GM21723 (cell line): ENCODE data around the gene KBTBD3.

Experiments
- ATAC-seq: cut with Tn5 transposase; IDR thresholded peaks from one replicate; pipeline ENCODE4 v1.9.1; 2021; ENCODE audit warnings: mild to moderate bottlenecking, moderate library complexity; ENCODE audit not compliant: unreplicated experiment

The KBTBD3 gene

DNA sequence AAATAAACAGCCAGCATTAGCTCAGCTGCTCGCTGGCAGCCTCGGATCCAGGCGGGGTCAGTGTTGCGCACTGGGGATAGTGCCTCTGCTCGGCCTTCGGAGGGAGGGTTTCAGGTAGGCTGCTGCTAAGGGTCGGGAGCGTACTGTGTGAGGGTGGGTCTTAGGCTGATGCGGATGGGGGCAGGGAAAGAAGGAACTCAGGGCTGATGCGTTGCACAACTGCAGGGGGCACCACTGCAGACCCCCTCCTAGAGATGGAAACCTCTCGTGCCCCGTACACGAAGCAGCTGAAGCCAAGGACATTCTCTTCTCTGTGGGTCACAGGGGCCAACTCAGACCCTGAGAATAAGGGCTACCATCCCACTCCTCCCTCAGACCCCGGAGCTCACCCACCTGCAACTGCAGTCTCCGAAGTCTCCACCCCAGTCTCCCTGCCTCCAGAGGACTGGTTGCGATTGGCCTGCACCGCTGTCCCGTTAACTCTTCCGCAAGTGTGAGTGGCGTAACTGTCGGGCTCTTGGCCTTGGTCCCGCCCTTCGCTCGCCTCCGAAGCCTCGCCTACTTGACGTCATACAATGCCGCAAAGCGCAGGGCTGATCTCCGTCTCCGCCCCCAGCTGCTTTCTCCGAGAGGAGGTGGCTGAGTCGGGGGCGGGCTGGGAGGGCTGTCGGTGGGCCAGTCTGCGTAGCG, at the start of gene KBTBD3:
Gene KBTBD3, minus strand, starts transcription at position 429 of the 690 bp plus-strand sequence. CDS start 18,250 bp downstream, outside the sequence.
- peak; percentile 95 for ATAC-seq

GRCh38 chr11:106121570-106122320, 44.6 kb upstream of the KBTBD3 start:
- no peak for ATAC-seq

GRCh38 chr11:106105986-106106385, 28.8 kb upstream of the KBTBD3 start:
- no peak for ATAC-seq

GRCh38 chr11:106101819-106102218, 24.7 kb upstream of the KBTBD3 start:
- no peak for ATAC-seq

DNA sequence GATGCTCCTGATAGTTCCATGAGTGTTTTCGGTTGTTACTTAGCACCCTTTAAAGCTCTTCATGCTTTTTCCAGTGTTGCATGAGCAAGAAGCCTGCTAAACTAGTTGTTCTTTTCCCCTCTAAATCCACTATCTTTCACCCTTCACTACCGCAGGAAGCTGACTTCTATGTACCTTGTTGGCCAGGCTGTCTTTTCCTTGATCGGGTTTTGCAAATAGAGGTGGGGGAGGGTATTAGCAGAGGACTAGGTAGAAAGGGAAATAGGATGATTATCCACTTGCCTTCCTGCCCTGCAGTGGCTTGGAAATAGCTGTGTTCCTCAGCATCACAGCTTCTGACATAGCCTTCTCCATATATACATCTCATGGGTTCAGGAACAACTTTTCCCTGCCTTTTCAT, 24.2 kb upstream of the KBTBD3 start:
- ATAC-seq, result no peak

DNA sequence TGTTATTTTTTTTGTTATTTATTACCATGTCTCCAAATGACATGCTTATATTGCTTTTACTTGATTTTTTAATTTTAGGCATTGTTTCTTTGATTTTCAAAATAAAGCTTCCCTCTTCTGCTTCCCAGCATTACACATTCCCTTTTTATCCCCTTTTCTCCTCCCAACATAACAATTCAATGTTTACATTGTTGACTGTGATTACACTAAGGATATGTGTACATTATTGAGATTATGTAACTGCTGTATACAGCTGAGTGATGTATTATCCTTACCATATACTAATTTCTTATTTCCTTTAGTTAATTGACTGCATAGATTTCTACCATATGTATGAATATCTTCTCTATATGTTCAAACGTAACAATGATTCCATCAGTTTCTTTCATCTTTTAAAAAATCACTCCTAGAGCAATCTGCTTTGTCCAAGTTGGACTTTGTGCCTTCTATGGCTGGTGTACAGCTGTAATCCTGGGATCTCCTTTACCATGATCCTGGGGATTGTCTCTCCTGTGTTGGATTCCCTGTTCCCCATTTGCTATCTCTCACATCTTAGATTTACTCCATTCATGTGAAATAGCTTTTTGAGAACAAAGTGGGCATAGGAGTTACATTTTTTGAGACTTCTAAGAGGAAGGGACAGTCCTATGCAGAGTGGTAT, 21.9 kb upstream of the KBTBD3 start:
- ATAC-seq, result no peak

DNA sequence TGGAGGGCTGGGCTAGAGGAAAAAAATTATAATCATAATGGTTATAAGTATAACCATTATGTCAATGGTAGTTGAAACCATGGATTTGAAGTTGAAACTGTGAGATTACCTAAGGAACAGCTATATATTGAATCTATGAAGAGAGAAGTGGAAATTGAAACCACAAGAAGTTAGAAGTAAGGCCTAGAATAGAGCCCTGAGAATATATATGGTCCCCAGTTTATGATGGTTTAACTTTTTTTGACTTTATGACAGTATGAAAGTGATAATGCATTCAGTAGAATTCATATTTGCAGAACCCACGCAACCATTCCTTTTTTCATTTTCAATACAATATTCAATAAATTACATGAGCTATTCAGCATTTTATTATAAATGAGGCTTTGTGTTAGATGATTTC, 15.3 kb upstream of the KBTBD3 start:
- peak; percentile 32 for ATAC-seq

GRCh38 chr11:106091480-106092123, 14.5 kb upstream of the KBTBD3 start:
- peak; percentile 98 for ATAC-seq

DNA sequence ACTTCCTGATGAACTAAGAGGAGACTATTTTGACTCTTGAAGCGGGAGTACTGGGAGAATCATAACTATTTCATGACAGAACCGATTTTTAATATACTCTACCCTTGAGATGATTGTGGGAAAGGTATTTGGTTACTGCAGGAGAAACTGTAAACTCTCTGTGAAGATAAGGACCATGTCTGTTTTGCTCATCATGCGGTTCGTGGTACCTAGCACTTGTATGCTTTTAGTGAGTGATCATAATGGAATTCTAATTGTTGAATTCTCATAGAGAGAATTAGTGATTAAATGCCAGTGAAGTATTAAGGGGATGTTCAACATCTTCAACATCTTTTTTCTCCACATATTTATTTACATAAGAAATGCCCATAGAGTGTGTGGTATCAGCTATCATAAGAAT, 11.7 kb upstream of the KBTBD3 start:
- ATAC-seq, result no peak

DNA sequence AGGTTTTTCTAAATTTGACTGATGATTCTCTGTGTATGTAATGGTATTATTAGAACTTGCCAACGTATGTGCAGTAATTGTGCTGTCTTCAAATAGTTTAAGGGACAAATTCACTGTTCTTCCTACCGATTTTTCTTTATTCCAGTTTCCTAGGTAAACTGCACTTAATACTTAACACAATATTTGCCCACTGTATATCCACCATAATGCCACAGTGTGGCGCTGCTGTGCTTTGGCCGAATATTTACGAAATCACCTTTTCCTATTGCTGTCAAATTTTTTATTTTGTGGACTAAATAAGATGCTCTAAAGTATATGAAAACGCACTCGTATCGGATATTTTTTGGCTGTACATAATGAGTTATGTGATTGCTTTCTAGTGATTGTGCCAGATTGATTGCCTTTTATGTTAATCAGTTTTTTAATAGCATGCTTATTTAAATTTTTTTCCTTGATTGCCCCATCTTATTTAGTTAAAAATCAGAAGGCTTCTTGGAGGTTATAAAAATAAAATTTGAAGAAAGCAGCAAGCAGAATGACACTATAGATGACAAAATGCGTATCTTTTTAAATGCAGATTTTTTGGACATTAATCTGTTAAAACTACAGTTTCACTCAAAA, 10.8 kb upstream of the KBTBD3 start:
- ATAC-seq, result peak; percentile 35

DNA sequence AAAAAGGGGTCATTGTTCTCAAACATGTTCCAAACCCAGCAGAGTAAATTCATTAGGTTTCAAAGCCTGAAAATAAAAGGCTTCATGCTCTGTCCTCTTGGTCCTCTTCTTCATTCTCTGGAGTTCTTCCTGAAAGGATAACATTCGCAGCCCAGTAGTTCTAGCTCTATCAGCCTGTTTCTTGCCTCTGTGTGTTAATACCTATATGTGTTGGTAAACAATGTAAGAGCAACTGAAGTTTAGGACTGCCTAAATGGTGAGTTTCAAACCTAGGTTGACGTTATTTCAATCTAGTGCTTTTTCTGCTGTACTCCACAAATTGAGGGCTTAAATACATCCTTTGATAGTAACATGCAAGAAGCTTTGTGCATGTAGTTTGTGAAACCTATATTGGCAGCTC, 9.7 kb upstream of the KBTBD3 start:
- no peak for ATAC-seq

DNA sequence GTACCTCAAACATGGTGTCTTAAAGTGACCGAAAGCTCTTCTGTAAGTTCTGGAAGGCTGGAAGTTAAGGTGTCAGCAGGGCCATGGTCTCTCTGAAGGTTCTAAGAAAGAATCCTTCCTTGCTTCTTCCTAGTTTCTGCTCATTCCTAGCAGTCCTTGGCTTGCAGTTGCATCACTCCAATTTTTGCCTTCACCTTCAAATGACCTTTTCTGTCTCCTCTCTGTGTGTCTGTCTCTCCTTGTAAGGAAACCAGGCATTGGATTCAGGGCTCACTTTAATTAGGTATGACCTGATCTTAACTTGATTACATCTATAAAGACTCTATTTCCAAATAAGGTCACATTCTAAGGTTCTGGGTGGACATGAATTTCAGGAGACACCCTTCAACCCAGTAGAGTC, 9.0 kb upstream of the KBTBD3 start:
- ATAC-seq, result no peak

- no peak for ATAC-seq
Observed at GRCh38 chr11:106082096-106082495, 4.9 kb upstream of the KBTBD3 start.

GRCh38 chr11:106077609-106078455, 685 bp upstream of the KBTBD3 start, which contains the start of gene AASDHPPT:
TSS of gene AASDHPPT (plus strand) at chr11:106077662. CDS start at chr11:106077711, 49 bp downstream.
- peak; percentile 33 for ATAC-seq

- no peak for ATAC-seq
Observed at GRCh38 chr11:106076171-106076918, 802 bp downstream of the KBTBD3 start.

DNA sequence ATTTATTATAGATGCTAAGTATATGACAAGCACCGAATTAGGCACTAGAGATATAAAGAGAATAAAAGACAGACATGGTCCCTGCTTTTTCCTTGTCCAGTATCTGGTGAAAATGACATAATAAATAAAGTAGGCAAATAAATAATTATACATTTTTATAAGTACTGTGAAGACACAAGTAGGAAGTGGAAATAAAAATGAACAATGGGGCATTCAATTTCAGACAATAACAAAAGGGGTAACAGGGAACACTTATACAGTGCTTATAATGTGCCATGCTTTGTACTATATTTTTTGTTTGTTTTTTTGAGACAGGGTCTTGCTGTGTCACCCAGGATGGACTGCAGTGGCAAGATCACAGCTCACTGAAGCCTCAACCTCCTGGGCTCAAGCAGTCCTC, 4.3 kb downstream of the KBTBD3 start:
- no peak for ATAC-seq

DNA sequence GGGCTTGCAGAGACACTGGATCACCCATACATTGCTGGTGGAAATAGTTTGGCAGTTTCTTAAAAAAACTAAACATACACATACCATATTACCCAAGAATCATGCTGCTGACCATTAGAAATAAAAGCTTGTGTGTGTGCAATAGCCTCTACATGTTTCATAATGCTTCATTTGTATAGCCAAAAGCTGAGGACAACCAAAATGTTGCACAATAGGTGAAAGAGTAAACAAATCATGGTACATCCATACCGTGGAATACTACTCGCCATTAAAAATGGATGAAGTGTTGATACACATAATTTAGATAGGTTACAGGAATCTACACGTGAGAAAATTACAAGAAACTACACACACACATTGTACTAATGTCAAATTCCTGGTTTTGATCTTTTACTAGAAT, 6.5 kb downstream of the KBTBD3 start:
- ATAC-seq, result no peak

- ATAC-seq, result peak; percentile 56
Observed at GRCh38 chr11:106063009-106063408, 14.1 kb downstream of the KBTBD3 start.
